ENCODE results near the gene CFDP1.

The CFDP1 gene

GRCh38 chr16:75462806-75463205, 29.5 kb upstream of the CFDP1 start:
- DNase-seq (ENCODE audit: low spot score): peak; percentile 52
- TF ChIP-seq, protein P1, sequence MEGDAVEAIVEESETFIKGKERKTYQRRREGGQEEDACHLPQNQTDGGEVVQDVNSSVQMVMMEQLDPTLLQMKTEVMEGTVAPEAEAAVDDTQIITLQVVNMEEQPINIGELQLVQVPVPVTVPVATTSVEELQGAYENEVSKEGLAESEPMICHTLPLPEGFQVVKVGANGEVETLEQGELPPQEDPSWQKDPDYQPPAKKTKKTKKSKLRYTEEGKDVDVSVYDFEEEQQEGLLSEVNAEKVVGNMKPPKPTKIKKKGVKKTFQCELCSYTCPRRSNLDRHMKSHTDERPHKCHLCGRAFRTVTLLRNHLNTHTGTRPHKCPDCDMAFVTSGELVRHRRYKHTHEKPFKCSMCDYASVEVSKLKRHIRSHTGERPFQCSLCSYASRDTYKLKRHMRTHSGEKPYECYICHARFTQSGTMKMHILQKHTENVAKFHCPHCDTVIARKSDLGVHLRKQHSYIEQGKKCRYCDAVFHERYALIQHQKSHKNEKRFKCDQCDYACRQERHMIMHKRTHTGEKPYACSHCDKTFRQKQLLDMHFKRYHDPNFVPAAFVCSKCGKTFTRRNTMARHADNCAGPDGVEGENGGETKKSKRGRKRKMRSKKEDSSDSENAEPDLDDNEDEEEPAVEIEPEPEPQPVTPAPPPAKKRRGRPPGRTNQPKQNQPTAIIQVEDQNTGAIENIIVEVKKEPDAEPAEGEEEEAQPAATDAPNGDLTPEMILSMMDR (IDR thresholded peaks at IDR 0.05; ENCODE audit: extremely low read depth, missing control alignments): no peak

GRCh38 chr16:75461575-75461974, 28.3 kb upstream of the CFDP1 start:
- DNase-seq (ENCODE audit: low spot score): no peak
- TF ChIP-seq, protein P1 (IDR thresholded peaks at IDR 0.05; ENCODE audit: extremely low read depth, missing control alignments): no peak

DNA sequence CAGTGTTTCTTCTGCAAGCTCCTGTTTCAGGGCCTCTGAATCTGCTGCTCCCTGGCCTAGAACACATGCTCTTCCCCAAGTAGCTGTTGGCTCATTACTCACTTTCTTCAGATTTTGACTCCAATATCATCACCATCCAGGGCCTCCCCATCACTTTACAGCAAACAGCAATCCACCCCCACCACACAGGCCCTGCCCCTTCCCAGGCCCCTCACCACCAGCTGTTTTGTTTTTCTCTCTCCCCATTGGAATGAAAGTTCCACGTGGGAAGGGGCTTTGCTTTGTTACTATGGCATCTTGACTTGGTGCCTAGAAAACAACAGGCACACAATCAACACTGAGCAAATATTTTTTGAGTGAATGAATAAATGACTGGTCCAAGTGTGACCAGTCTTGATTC, 27.1 kb upstream of the CFDP1 start:
- DNase-seq (ENCODE audit: low spot score): no peak
- TF ChIP-seq, protein P1 (IDR thresholded peaks at IDR 0.05; ENCODE audit: extremely low read depth, missing control alignments): no peak

DNA sequence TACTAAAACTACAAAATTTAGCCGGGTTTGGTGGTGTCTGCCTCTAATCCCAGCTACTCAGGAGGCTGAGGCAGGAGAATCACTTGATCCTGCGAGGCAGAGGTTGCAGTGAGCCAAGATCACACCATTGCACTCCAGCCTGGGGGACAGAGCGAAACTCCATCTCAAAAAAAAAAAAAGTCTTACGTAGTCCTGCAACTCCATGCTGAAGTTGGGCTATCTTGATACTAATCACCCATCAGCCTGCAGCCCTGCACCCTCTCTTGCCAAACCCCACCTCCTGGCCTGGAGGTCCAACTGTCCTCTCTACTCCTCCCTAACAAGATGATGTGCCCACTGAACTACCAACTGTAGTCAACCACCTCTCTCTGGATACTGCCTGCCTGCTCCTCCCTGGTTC, 26.4 kb upstream of the CFDP1 start:
- TF ChIP-seq, protein P1 (IDR thresholded peaks at IDR 0.05; ENCODE audit: extremely low read depth, missing control alignments): no peak
- DNase-seq (ENCODE audit: low spot score): no peak

DNA sequence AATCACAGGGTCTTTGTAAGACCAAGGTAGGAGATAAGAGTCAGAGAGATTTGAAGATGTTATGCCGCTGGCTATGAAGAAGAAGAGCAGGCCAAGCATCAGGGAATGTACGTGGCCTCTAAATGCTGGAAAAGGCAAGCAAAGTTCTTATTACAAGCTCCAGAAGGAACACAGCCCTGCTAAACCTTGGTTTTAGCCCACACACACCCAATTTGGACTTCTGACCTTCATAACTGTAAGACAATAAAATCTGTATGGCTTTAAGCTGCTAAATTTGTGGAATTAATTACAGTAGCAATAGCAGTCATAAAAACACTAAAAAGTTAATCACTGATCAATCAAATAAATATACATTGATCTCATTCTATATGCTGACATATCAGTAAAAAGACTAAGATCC, 25.1 kb upstream of the CFDP1 start:
- DNase-seq (ENCODE audit: low spot score): no peak
- TF ChIP-seq, protein P1 (IDR thresholded peaks at IDR 0.05; ENCODE audit: extremely low read depth, missing control alignments): no peak

- TF ChIP-seq, protein P1 (IDR thresholded peaks at IDR 0.05; ENCODE audit: extremely low read depth, missing control alignments): no peak
Measured at GRCh38 chr16:75458029-75458428, 24.7 kb upstream of the CFDP1 start.

DNA sequence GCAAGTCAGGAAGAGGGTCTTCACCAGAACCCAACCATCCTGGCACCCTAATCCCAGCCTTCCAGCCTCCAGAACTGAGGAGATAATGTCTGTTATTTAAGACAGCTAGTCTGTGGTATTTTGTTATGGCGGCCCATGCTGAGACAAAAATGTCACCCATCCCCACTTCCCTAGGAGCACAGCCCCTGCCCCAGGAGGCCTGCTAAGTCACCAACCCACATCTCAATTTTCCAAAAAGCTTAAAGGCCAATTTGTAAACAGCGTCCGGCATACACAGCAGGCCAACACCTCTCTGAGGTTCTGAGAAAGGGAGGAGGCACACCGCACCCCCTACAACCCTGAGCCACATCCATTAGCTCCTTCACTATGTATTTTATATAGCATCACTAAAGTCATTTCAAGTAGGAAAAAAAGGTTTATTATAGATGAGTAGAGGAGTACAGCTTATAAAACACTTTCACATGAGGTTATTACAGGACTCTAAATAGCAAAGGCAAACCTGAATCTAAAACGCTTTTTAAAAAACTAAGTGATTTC, 24.2 kb upstream of the CFDP1 start:
- TF ChIP-seq, protein P1 (IDR thresholded peaks at IDR 0.05; ENCODE audit: extremely low read depth, missing control alignments): no peak
- DNase-seq (ENCODE audit: low spot score): no peak

More at GRCh38 chr16:75458029-75458428, 24.7 kb upstream of the CFDP1 start:
- DNase-seq (ENCODE audit: low spot score): no peak
